Measurements from ENCODE around the gene PDE4B.

DNA sequence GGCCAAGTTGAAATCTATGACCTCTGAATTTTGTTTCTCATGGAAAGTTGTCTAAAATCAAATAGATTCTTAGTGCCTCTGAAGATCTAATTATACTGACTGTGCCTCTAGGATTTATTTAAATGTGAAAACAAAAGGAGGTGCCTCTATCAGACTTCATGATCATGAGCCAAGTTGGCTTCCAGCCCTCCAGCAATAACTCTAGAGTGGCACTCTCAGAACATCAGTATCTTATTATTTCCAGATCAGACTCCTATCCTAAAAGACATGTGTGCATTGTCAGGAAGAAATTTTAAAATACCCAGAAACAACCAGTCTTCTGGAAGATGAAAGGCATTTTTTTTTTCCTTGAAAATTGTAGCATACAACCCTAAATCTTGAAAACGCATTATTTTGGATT, 368.0 kb downstream of the PDE4B start:
- TF ChIP-seq, protein P1, sequence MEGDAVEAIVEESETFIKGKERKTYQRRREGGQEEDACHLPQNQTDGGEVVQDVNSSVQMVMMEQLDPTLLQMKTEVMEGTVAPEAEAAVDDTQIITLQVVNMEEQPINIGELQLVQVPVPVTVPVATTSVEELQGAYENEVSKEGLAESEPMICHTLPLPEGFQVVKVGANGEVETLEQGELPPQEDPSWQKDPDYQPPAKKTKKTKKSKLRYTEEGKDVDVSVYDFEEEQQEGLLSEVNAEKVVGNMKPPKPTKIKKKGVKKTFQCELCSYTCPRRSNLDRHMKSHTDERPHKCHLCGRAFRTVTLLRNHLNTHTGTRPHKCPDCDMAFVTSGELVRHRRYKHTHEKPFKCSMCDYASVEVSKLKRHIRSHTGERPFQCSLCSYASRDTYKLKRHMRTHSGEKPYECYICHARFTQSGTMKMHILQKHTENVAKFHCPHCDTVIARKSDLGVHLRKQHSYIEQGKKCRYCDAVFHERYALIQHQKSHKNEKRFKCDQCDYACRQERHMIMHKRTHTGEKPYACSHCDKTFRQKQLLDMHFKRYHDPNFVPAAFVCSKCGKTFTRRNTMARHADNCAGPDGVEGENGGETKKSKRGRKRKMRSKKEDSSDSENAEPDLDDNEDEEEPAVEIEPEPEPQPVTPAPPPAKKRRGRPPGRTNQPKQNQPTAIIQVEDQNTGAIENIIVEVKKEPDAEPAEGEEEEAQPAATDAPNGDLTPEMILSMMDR (conservative IDR thresholded peaks at IDR 0.05 in 1 of 2, IDR thresholded peaks at IDR 0.05 in 1 of 2; ENCODE audit: extremely low read depth in 1 of 2, insufficient read depth in 1 of 2, low read depth in 1 of 2, low read length in 2 of 2): no peak
- TF ChIP-seq EZH2 (IDR thresholded peaks at IDR 0.05; ENCODE audit: borderline replicate concordance, low read length): no peak
